Esophagus squamous epithelium (tissue), 4 donors: Measurements from ENCODE around the gene UNC93A.

Experiments used
- CTCF ChIP-seq, 6 experiments: fragments of 450-650 bp in 4 of 6; fragments of 200-600 bp in 2 of 6; sonication (generic) in 2 of 6; IDR thresholded peaks; one replicate each; pipeline ENCODE4 v1.5.1; 2016 to 2019; ENCODE audit warnings: antibody characterized with exemption in 6 of 6, mild to moderate bottlenecking in 4 of 6, moderate library complexity in 4 of 6
- POLR2A ChIP-seq, 4 donors: fragments of 450-650 bp; IDR thresholded peaks; one replicate each; pipeline ENCODE4 v1.6.1; 2017; ENCODE audit warnings: antibody characterized with exemption in 4 of 4, mild to moderate bottlenecking in 4 of 4, moderate library complexity in 3 of 4

- no peak for TF ChIP-seq CTCF (IDR thresholded peaks at IDR 0.05)
- no peak for TF ChIP-seq POLR2A (IDR thresholded peaks at IDR 0.05)
These were observed 33.0 kb downstream of the UNC93A start for GRCh38 chr6:167324111-167324510.
